Loucy (cell line): ENCODE results near the gene SEL1L.

Experiments used
- H2AFZ ChIP-seq: fragments of 200-600 bp; sonication (generic); 2 replicates; pipeline ENCODE4 v1.6.0; 2016; ENCODE audit warnings: antibody characterized with exemption, mild to moderate bottlenecking, low read length, moderate library complexity
- H3F3A ChIP-seq: fragments of 200-600 bp; 2 replicates; pipeline ENCODE4 v1.6.0; 2016; ENCODE audit warnings: antibody characterized with exemption, low read depth, mild to moderate bottlenecking
- H3K27me3 ChIP-seq: fragments of 200-600 bp; sonication (generic); 2 replicates; pipeline ENCODE4 v1.6.1; 2014; ENCODE audit warnings: low read length, mild to moderate bottlenecking; ENCODE audit not compliant: insufficient read depth, poor library complexity, severe bottlenecking
- H3K36me3 ChIP-seq: fragments of 200-600 bp; sonication (generic); 2 replicates; pipeline ENCODE4 v1.6.1; 2016; ENCODE audit warnings: low read length; ENCODE audit not compliant: insufficient read depth
- H3K4me1 ChIP-seq: fragments of 200-600 bp; sonication (generic); 2 replicates; pipeline ENCODE4 v1.5.1; 2014; ENCODE audit warnings: low read length, mild to moderate bottlenecking; ENCODE audit not compliant: insufficient read depth, poor library complexity, severe bottlenecking
- H3K4me2 ChIP-seq: fragments of 200-600 bp; sonication (generic); 2 replicates; pipeline ENCODE4 v1.6.0; 2014; ENCODE audit warnings: antibody characterized with exemption, low read length, low read depth, mild to moderate bottlenecking; ENCODE audit not compliant: poor library complexity, severe bottlenecking
- H3K4me3 ChIP-seq: fragments of 200-600 bp; sonication (generic); 2 replicates; pipeline ENCODE4 v1.5.1; 2014; ENCODE audit warnings: low read length, mild to moderate bottlenecking, mixed read lengths; ENCODE audit not compliant: poor library complexity, severe bottlenecking
- H3K79me2 ChIP-seq: fragments of 200-600 bp; sonication (generic); 2 replicates; pipeline ENCODE4 v1.6.1; 2014; ENCODE audit warnings: low read length; ENCODE audit not compliant: insufficient read depth
- H3K9ac ChIP-seq: fragments of 200-600 bp; sonication (generic); 2 replicates; pipeline ENCODE4 v1.6.0; 2014; ENCODE audit warnings: mild to moderate bottlenecking, low read depth, low read length, moderate library complexity; ENCODE audit not compliant: poor library complexity, severe bottlenecking
- H3K9me2 ChIP-seq: fragments of 200-600 bp; sonication (generic); replicated peaks from 2 replicates; pipeline ENCODE4 v1.6.1; 2016; ENCODE audit warnings: low read depth, low read length, mixed read lengths
- H3K9me3 ChIP-seq: fragments of 200-600 bp; sonication (generic); 2 replicates; pipeline ENCODE4 v1.6.1; 2014; ENCODE audit warnings: mild to moderate bottlenecking, antibody characterized with exemption, low read length, low read depth; ENCODE audit not compliant: insufficient read depth
- H4K20me1 ChIP-seq: fragments of 200-600 bp; sonication (generic); 2 replicates; pipeline ENCODE4 v1.6.0; 2014; ENCODE audit warnings: antibody characterized with exemption, low read length, mild to moderate bottlenecking; ENCODE audit not compliant: insufficient read depth, poor library complexity, severe bottlenecking
- EZH2phosphoT487 ChIP-seq: fragments of 200-600 bp; IDR thresholded peaks from 2 replicates; pipeline ENCODE4 v1.6.1; 2018; ENCODE audit warnings: antibody characterized with exemption, mild to moderate bottlenecking, moderate library complexity, borderline replicate concordance
- TF ChIP-seq, protein P1 (sequence below): fragments of 200-600 bp; sonication (generic); conservative IDR thresholded peaks from 2 replicates; pipeline ENCODE4 v1.5.1; 2014; ENCODE audit warnings: mild to moderate bottlenecking, antibody characterized with exemption, low read length

Gene SEL1L

DNA sequence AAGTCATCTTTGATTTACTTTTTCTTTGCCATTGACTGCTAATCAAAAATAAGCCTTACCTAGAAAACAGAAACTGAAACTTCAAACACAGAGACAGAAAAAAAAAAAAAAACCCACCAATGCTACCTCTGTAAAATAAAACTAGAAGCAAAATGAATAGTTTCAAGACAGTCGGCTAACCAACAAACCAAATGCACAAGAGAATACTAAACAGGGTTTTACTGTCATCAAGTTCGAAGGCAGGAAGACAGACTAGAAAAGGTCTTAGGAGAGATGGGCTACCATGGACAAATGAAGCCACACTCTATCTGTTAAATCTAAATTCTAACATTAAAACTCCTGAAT lies 59.5 kb downstream of the SEL1L start:
- Histone ChIP-seq H3K9me2 (no peaks in the 10 kb centered on the region), H3K9me3 (no peaks in the 10 kb centered on the region), H3K27me3 (no peaks in the 10 kb centered on the region), H3K4me3 (no peak overlapping the region), H3K4me2 (peak overlapping the region; percentile 7), H3F3A (no peaks in the 10 kb centered on the region), H2AFZ (no peak overlapping the region), H3K9ac (no peak overlapping the region), H3K79me2 (no peaks in the 10 kb centered on the region), H3K4me1 (no peaks in the 10 kb centered on the region), H3K36me3 (peaks cover 45% of the 10 kb centered on the region; the same call in 1 of the 2 replicates), H4K20me1 (no peaks in the 10 kb centered on the region)
- TF ChIP-seq, protein P1, sequence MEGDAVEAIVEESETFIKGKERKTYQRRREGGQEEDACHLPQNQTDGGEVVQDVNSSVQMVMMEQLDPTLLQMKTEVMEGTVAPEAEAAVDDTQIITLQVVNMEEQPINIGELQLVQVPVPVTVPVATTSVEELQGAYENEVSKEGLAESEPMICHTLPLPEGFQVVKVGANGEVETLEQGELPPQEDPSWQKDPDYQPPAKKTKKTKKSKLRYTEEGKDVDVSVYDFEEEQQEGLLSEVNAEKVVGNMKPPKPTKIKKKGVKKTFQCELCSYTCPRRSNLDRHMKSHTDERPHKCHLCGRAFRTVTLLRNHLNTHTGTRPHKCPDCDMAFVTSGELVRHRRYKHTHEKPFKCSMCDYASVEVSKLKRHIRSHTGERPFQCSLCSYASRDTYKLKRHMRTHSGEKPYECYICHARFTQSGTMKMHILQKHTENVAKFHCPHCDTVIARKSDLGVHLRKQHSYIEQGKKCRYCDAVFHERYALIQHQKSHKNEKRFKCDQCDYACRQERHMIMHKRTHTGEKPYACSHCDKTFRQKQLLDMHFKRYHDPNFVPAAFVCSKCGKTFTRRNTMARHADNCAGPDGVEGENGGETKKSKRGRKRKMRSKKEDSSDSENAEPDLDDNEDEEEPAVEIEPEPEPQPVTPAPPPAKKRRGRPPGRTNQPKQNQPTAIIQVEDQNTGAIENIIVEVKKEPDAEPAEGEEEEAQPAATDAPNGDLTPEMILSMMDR: no peak
- no peak for TF ChIP-seq EZH2phosphoT487

DNA sequence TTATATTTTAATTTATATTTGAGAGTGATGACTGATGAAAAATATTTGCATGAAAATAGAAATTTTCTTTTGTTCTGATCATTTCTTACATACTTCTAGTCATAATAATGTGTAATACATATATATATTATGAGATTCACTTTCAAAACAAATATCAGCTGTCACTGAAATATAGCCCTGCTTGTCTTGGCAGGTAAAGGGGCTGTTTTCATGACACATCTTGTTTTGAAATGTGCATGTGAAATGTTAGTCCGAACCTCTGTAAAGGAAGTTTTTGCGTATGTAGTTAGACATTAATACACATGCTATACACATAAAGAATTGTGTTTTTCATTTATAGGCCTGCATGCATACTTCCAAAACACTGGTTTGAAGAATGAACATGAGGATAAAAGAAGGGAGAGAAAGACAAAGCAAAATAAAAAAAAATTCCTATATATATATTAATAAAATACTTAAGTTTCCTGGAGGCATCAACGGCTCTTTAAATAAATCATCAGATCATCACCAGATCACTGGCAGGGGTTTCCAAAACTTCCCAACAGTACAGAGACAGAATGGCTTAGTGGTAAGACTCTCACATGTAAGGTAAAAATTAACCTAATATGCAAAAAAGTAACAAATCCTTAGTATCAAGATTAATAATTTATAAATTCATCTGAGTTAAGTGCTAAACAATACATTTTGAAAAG lies 60.1 kb downstream of the SEL1L start:
- TF ChIP-seq, protein P1: no peak
- TF ChIP-seq EZH2phosphoT487: no peak
- H3K27me3 ChIP-seq: no peaks in the 10 kb centered on the region

DNA sequence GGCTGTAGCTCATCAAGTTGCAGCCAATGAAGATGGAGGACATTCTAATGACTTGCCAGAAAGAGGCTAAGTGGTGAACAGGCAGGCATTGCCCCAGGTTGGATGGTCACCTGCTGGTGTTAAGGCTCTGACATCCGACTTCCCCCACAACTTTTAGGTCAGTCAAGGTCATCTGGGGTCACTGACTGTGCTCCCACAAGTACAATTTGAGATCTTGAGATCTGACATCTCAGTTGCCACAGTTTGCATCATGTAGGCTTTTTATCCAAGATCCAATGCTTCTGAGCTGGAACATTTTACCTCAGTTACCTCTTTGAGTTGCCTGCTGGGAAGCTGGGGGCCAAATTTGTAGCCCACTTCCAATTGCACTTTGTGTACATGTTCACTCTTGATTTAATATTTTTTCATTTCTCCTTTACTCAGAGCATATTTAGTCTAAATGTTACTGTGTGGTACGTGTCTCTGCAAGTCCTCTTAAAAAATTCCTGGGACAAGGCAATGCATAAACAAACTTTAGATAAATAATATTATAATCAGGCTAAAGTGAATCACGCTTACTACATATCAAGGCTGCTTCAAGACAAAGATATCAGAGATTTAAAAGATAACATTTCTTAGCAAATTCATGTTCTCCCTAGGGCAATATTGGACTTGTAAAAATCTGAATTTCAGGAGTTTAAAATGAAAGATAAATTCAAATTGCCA lies 61.4 kb downstream of the SEL1L start:
- H3K4me3 ChIP-seq: no peak overlapping the region
- H3K9ac ChIP-seq: no peak overlapping the region
- H3K36me3 ChIP-seq: peaks cover 28% of the 10 kb centered on the region; the same call in 1 of the 2 replicates
- no peaks in the 10 kb centered on the region for H4K20me1 ChIP-seq
- no peak for TF ChIP-seq EZH2phosphoT487
- TF ChIP-seq, protein P1: no peak
- no peak overlapping the region for H3K4me2 ChIP-seq
- H3K27me3 ChIP-seq: no peaks in the 10 kb centered on the region
- H3K79me2 ChIP-seq: no peaks in the 10 kb centered on the region
- H3K9me2 ChIP-seq: no peaks in the 10 kb centered on the region
- H3K4me1 ChIP-seq: no peaks in the 10 kb centered on the region
- H2AFZ ChIP-seq: no peak overlapping the region
- no peaks in the 10 kb centered on the region for H3F3A ChIP-seq
- H3K9me3 ChIP-seq: no peaks in the 10 kb centered on the region

More for the DNA sequence above, 60.1 kb downstream of the SEL1L start:
- H3K9me2 ChIP-seq: no peaks in the 10 kb centered on the region
- peak overlapping the region; percentile 7 for H3K4me2 ChIP-seq
- peaks cover 40% of the 10 kb centered on the region; the same call in 1 of the 2 replicates for H3K36me3 ChIP-seq
- H3K9me3 ChIP-seq: no peaks in the 10 kb centered on the region
- no peak overlapping the region for H3K9ac ChIP-seq
- H3K79me2 ChIP-seq: no peaks in the 10 kb centered on the region
- H2AFZ ChIP-seq: no peak overlapping the region
- H3K4me3 ChIP-seq: no peak overlapping the region
- H4K20me1 ChIP-seq: no peaks in the 10 kb centered on the region
- H3K4me1 ChIP-seq: no peaks in the 10 kb centered on the region
- H3F3A ChIP-seq: no peaks in the 10 kb centered on the region
